Keratinocyte (primary cell): Measurements from ENCODE around the gene WDR74. TPM values are rescaled to one million over a fixed set of nuclear protein-coding genes. Genes with fewer than 3 reads are reported as not detected.

Experiments used
- DNase-seq: peaks from one replicate; pipeline ENCODE4 v3.0.0-alpha.2; 2011; ENCODE audit warnings: low read depth, missing footprints, low spot score
- FAIRE-seq: peaks from 2 replicates; lab custom pipeline; 2011; peaks lifted over from hg19 to GRCh38; lab: Jason Lieb, UNC
- H2AFZ ChIP-seq: 2 replicates; pipeline ENCODE4 v1.6.0; 2012; ENCODE audit warnings: low read length, control low read depth, inconsistent platforms; ENCODE audit not compliant: control insufficient read depth
- H3K27ac ChIP-seq: 2 replicates; pipeline ENCODE4 v1.5.1; 2011; ENCODE audit warnings: low read length; ENCODE audit not compliant: control insufficient read depth, insufficient read depth
- H3K27me3 ChIP-seq: 3 replicates; pipeline ENCODE4 v1.6.0; 2011; ENCODE audit warnings: low read length; ENCODE audit not compliant: control insufficient read depth, insufficient read depth; ENCODE audit errors: extremely low read depth
- H3K36me3 ChIP-seq, 2 experiments: 2 replicates in 1 of 2; 3 replicates in 1 of 2; pipeline ENCODE4 v1.5.1; 2011; ENCODE audit warnings: low read length in 2 of 2, mild to moderate bottlenecking in 1 of 2; ENCODE audit not compliant: control insufficient read depth in 2 of 2, insufficient read depth in 2 of 2; ENCODE audit errors: extremely low read depth in 1 of 2
- H3K4me1 ChIP-seq: 3 replicates; pipeline ENCODE4 v1.5.1; 2011; ENCODE audit warnings: low read length; ENCODE audit not compliant: control insufficient read depth, insufficient read depth; ENCODE audit errors: extremely low read depth
- H3K4me2 ChIP-seq: 3 replicates; pipeline ENCODE4 v1.6.0; 2011; ENCODE audit warnings: low read depth, low read length; ENCODE audit not compliant: control insufficient read depth, insufficient read depth; ENCODE audit errors: extremely low read depth
- H3K4me3 ChIP-seq, 3 experiments: fragments of 200-600 bp in 1 of 3; sonication (generic) in 1 of 3; 2 replicates in 2 of 3; 3 replicates in 1 of 3; pipeline ENCODE4 v1.5.1; 2011 to 2016; ENCODE audit warnings: low read length in 3 of 3, mild to moderate bottlenecking in 3 of 3, control low read depth in 2 of 3, inconsistent platforms in 1 of 3, low read depth in 1 of 3, mixed read lengths in 1 of 3, mixed run types in 1 of 3, moderate library complexity in 1 of 3; ENCODE audit not compliant: control insufficient read depth in 2 of 3, insufficient read depth in 2 of 3; ENCODE audit errors: extremely low read depth in 1 of 3
- H3K79me2 ChIP-seq: 2 replicates; pipeline ENCODE4 v1.6.0; 2012; ENCODE audit warnings: low read length; ENCODE audit not compliant: control insufficient read depth, insufficient read depth
- H3K9ac ChIP-seq: 3 replicates; pipeline ENCODE4 v1.6.0; 2011; ENCODE audit warnings: low read length; ENCODE audit not compliant: control insufficient read depth, insufficient read depth; ENCODE audit errors: extremely low read depth
- H3K9me1 ChIP-seq: 3 replicates; pipeline ENCODE4 v1.6.0; 2011; ENCODE audit warnings: low read length; ENCODE audit not compliant: control insufficient read depth, insufficient read depth; ENCODE audit errors: extremely low read depth
- H3K9me3 ChIP-seq: 2 replicates; pipeline ENCODE4 v1.5.1; 2012; ENCODE audit warnings: low read depth, low read length; ENCODE audit not compliant: control insufficient read depth
- H4K20me1 ChIP-seq: 3 replicates; pipeline ENCODE4 v1.6.0; 2011; ENCODE audit warnings: low read length; ENCODE audit not compliant: control insufficient read depth, insufficient read depth; ENCODE audit errors: extremely low read depth
- EZH2 ChIP-seq: IDR thresholded peaks from one replicate; pipeline ENCODE4 v1.6.1; 2012; ENCODE audit warnings: inconsistent platforms, mild to moderate bottlenecking, low read length, moderate library complexity
- dilution Hi-C: fragments of 300-500 bp; cut with MboI; formaldehyde crosslinking; loops from one replicate; pipeline ENCODE4 v1.7.0; 2020; ENCODE audit warnings: low sequenced_read_pairs; ENCODE audit not compliant: extremely low pct_ligation_motif_present
- polyA plus RNA-seq, 5 experiments: library from polyadenylated mRNA; depleted of rRNA in 3 of 5; stranded (reverse) in 3 of 5; stranded (forward) in 1 of 5; unstranded in 1 of 5; fragments of >200 nt; gene quantifications; 1 replicate in 1 of 5; 2 replicates in 3 of 5; 3 replicates in 1 of 5; pipeline versions ENCODE4 v1.2.1 to v1.2.3, GENCODE V29; 2011 to 2012; ENCODE audit warnings: missing spikeins in 2 of 5, low read depth in 1 of 5, low replicate concordance in 1 of 5
- TF ChIP-seq, protein P1 (sequence below), 3 experiments: IDR thresholded peaks in 1 of 3; conservative IDR thresholded peaks in 1 of 3; optimal IDR thresholded peaks in 1 of 3; 2 replicates in 2 of 3; 3 replicates in 1 of 3; pipeline versions ENCODE3 to v1.5.1; 2011; ENCODE audit warnings: low read length in 3 of 3, mild to moderate bottlenecking in 3 of 3, moderate library complexity in 2 of 3, control low read depth in 1 of 3, inconsistent platforms in 1 of 3; ENCODE audit not compliant: insufficient read depth in 2 of 3; ENCODE audit errors: extremely low read depth in 1 of 3

Gene WDR74
- polyA plus RNA-seq, 1 donor (not counting 4 experiments of a cell fraction or from before 2014, with no cell fraction given) = 44.5 TPM

DNA sequence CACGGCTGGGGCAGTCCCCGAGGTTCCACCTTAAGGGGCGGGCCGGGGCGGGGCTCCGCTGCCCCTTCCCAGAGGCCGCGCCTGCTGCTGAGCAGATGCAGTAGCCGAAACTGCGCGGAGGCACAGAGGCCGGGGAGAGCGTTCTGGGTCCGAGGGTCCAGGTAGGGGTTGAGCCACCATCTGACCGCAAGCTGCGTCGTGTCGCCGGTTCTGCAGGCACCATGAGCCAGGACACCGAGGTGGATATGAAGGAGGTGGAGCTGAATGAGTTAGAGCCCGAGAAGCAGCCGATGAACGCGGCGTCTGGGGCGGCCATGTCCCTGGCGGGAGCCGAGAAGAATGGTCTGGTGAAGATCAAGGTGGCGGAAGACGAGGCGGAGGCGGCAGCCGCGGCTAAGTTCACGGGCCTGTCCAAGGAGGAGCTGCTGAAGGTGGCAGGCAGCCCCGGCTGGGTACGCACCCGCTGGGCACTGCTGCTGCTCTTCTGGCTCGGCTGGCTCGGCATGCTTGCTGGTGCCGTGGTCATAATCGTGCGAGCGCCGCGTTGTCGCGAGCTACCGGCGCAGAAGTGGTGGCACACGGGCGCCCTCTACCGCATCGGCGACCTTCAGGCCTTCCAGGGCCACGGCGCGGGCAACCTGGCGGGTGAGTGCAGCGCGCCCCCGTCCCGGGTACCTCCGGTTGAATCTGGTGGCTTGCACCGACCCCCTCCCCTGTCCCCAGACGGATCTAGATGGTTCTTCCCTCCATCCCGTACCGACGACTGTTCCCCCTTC lies 41.6 kb upstream of the WDR74 start, which contains the start of gene SLC3A2:
Gene SLC3A2 (plus strand): TSS at position 94 of the 776 bp plus-strand sequence. CDS start 128 bp downstream, at position 222.
- Histone ChIP-seq H3K79me2 (peaks cover 44% of the 10 kb centered on the region), H3K9ac (peak within 1 kb of the TSS; percentile 98), H3K27ac (peak within 1 kb of the TSS; percentile 99), H3K4me2 (peak within 1 kb of the TSS; percentile 99), H3K9me1 (no peaks in the 10 kb centered on the region), H2AFZ (peak within 1 kb of the TSS; percentile 54), H3K4me1 (peaks cover 47% of the 10 kb centered on the region), H3K36me3 (peaks cover 26 to 36% of the 10 kb centered on the region in 2 experiments), H3K27me3 (no peaks in the 10 kb centered on the region), H3K4me3 (peak within 1 kb of the TSS; percentile 77 to 100 (median 95)), H3K9me3 (no peaks in the 10 kb centered on the region), H4K20me1 (peaks cover 24% of the 10 kb centered on the region)
- FAIRE-seq = no peak
- peak; percentile 89 for DNase-seq
- TF ChIP-seq, protein P1, sequence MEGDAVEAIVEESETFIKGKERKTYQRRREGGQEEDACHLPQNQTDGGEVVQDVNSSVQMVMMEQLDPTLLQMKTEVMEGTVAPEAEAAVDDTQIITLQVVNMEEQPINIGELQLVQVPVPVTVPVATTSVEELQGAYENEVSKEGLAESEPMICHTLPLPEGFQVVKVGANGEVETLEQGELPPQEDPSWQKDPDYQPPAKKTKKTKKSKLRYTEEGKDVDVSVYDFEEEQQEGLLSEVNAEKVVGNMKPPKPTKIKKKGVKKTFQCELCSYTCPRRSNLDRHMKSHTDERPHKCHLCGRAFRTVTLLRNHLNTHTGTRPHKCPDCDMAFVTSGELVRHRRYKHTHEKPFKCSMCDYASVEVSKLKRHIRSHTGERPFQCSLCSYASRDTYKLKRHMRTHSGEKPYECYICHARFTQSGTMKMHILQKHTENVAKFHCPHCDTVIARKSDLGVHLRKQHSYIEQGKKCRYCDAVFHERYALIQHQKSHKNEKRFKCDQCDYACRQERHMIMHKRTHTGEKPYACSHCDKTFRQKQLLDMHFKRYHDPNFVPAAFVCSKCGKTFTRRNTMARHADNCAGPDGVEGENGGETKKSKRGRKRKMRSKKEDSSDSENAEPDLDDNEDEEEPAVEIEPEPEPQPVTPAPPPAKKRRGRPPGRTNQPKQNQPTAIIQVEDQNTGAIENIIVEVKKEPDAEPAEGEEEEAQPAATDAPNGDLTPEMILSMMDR (optimal IDR thresholded peaks at IDR 0.05 in 1 of 3, IDR thresholded peaks at IDR 0.05 in 1 of 3, conservative IDR thresholded peaks at IDR 0.05 in 1 of 3; ENCODE audit: extremely low read depth in 1 of 3, insufficient read depth in 2 of 3, low read length in 3 of 3) = peak; percentile 42 to 88 (median 77)
- no peak for TF ChIP-seq EZH2
- dilution Hi-C loops = no loop called here

DNA sequence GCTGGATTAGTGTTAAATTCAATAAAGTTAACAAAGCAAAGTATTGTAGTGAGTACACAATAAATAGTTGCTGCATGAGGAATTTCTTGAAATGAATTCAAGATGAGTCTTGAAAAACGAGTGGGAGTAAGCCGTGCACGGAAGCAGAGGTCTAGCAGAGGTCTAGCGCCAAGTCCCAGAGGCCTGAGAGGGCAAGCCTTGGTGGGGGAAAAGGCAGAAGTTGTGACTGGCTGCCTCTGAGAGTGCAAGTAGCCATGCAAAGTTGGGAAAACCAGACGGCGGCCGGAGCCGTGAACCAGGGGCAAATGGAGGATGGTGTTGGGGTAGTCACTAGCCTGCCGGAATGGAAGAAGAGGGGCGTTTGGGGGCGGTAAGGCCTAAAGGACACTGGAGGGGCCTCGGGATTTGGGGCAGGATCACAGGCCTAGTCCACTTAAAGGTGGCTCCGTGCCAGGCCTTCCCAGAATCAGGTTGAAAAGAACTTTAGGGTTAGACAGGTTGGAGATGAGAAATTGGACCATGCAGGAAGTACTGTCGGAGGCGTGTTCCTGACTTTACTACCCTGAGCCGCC lies 40.9 kb upstream of the WDR74 start:
- H3K36me3 ChIP-seq = peaks cover 20 to 30% of the 10 kb centered on the region in 2 experiments
- peak overlapping the region; percentile 54 for H2AFZ ChIP-seq
- H3K79me2 ChIP-seq = peaks cover 38% of the 10 kb centered on the region
- DNase-seq = no peak
- peak overlapping the region; percentile 99 for H3K4me2 ChIP-seq
- FAIRE-seq = no peak
- no peaks in the 10 kb centered on the region for H3K9me3 ChIP-seq
- no peaks in the 10 kb centered on the region for H3K9me1 ChIP-seq
- dilution Hi-C loops = no loop called here
- peak overlapping the region; percentile 77 to 95 (median 92) for H3K4me3 ChIP-seq
- H3K27me3 ChIP-seq = no peaks in the 10 kb centered on the region
- peaks cover 18% of the 10 kb centered on the region for H4K20me1 ChIP-seq
- peak overlapping the region; percentile 99 for H3K27ac ChIP-seq
- no peak for TF ChIP-seq EZH2
- TF ChIP-seq, protein P1 (optimal IDR thresholded peaks at IDR 0.05 in 1 of 3, IDR thresholded peaks at IDR 0.05 in 1 of 3, conservative IDR thresholded peaks at IDR 0.05 in 1 of 3; ENCODE audit: extremely low read depth in 1 of 3, insufficient read depth in 2 of 3, low read length in 3 of 3) = no peak
- peaks cover 44% of the 10 kb centered on the region for H3K4me1 ChIP-seq
- peak overlapping the region; percentile 98 for H3K9ac ChIP-seq
